B cell (primary cell): ENCODE data around the gene ZNF557. TPM values are rescaled to one million over a fixed set of nuclear protein-coding genes. Genes with fewer than 3 reads are reported as not detected.

Source experiments
- ATAC-seq: fragments of 200-7000 bp; cut with Tn5 transposase; one replicate; pipeline ENCODE4 v1.10.0; 2021; ENCODE audit warnings: low read depth, mild to moderate bottlenecking, moderate number of reproducible peaks, moderate library complexity
- CTCF ChIA-PET: fragments of 350-600 bp; sonication (Branson Sonifier 250); formaldehyde crosslinking; loops from one replicate; lab custom pipeline; 2021; ENCODE audit warnings: antibody characterized with exemption, inconsistent platforms; lab: Charles Lee
- POLR2A ChIA-PET: fragments of 350-600 bp; sonication (Branson Sonifier 250); formaldehyde crosslinking; loops from one replicate; lab custom pipeline; 2021; ENCODE audit warnings: antibody characterized with exemption; lab: Charles Lee
- DNase-seq: peaks from one replicate; pipeline ENCODE4 v3.0.0; 2013
- H2AFZ ChIP-seq: 2 replicates; pipeline ENCODE4 v1.6.1; 2012; ENCODE audit warnings: mild to moderate bottlenecking, low read depth, low read length; ENCODE audit not compliant: insufficient read depth, poor library complexity, severe bottlenecking
- H3K27ac ChIP-seq, 2 donors: 1 replicate in 1 of 2; 2 replicates in 1 of 2; pipeline ENCODE4 v1.5.1; 2012 to 2013; ENCODE audit warnings: low read length in 2 of 2, mild to moderate bottlenecking in 2 of 2, moderate library complexity in 1 of 2
- H3K27me3 ChIP-seq, 4 experiments: fragments of 200-600 bp in 1 of 4; sonication (generic) in 1 of 4; replicated peaks in 1 of 4; 1 replicate in 2 of 4; 2 replicates in 2 of 4; pipeline versions ENCODE4 v1.6.1 to v1.7.0; 2013 to 2016; ENCODE audit warnings: low read length in 3 of 4, mild to moderate bottlenecking in 2 of 4, mixed read lengths in 1 of 4, moderate library complexity in 1 of 4; ENCODE audit not compliant: insufficient read depth in 4 of 4, control insufficient read depth in 3 of 4; ENCODE audit errors: control extremely low read depth in 1 of 4
- H3K36me3 ChIP-seq, 2 experiments: replicated peaks in 1 of 2; 1 replicate in 1 of 2; 2 replicates in 1 of 2; pipeline versions ENCODE4 v1.6.1 to v1.7.1; 2013; ENCODE audit warnings: low read length in 1 of 2; ENCODE audit not compliant: insufficient read depth in 2 of 2, control insufficient read depth in 1 of 2; ENCODE audit errors: control extremely low read depth in 1 of 2, extremely low read depth in 1 of 2
- H3K4me1 ChIP-seq, 2 donors: fragments of 200-600 bp in 1 of 2; sonication (generic) in 1 of 2; 1 replicate in 1 of 2; 2 replicates in 1 of 2; pipeline versions ENCODE4 v1.5.1 to v1.6.1; 2013 to 2017; ENCODE audit warnings: low read length in 2 of 2; ENCODE audit not compliant: control insufficient read depth in 2 of 2, insufficient read depth in 2 of 2
- H3K4me2 ChIP-seq: replicated peaks from 2 replicates; pipeline ENCODE3; 2012; ENCODE audit warnings: mild to moderate bottlenecking, low read depth, low read length; ENCODE audit not compliant: poor library complexity, severe bottlenecking
- H3K4me3 ChIP-seq, 5 experiments: fragments of 200-600 bp in 1 of 5; sonication (generic) in 1 of 5; 1 replicate in 3 of 5; 2 replicates in 2 of 5; pipeline versions ENCODE4 v1.5.1 to v1.7.0; 2011 to 2016; ENCODE audit warnings: low read length in 4 of 5, mild to moderate bottlenecking in 4 of 5, low read depth in 2 of 5, control low read depth in 1 of 5, moderate library complexity in 1 of 5; ENCODE audit not compliant: insufficient read depth in 1 of 5; ENCODE audit errors: control extremely low read depth in 1 of 5, extremely low read depth in 1 of 5
- H3K79me2 ChIP-seq: fragments of 200-600 bp; sonication (generic); one replicate; pipeline ENCODE4 v1.6.0; 2016; ENCODE audit warnings: low read length; ENCODE audit not compliant: control insufficient read depth, insufficient read depth
- H3K9ac ChIP-seq: fragments of 200-600 bp; sonication (generic); 2 replicates; pipeline ENCODE4 v1.6.1; 2017; ENCODE audit warnings: mild to moderate bottlenecking, low read length, moderate library complexity
- H3K9me3 ChIP-seq, 3 donors: one replicate each; pipeline versions ENCODE4 v1.6.1 to v1.7.1; 2013; ENCODE audit warnings: low read length in 2 of 3; ENCODE audit not compliant: control insufficient read depth in 2 of 3, insufficient read depth in 1 of 3; ENCODE audit errors: control extremely low read depth in 1 of 3
- H4K20me1 ChIP-seq: 2 replicates; pipeline ENCODE4 v1.6.0; 2012; ENCODE audit warnings: mild to moderate bottlenecking, low read length; ENCODE audit not compliant: insufficient read depth, control insufficient read depth, poor library complexity, severe bottlenecking
- H3K27ac Mint-ChIP-seq: one replicate; pipeline ENCODE4 v1.8.0; 2021; ENCODE audit warnings: mixed read lengths
- H3K27me3 Mint-ChIP-seq: one replicate; pipeline ENCODE4 v1.8.0; 2021; ENCODE audit warnings: mixed read lengths
- H3K4me1 Mint-ChIP-seq: one replicate; pipeline ENCODE4 v1.8.0; 2021; ENCODE audit warnings: mixed read lengths
- H3K4me3 Mint-ChIP-seq: one replicate; pipeline ENCODE4 v1.8.0; 2021; ENCODE audit warnings: mixed read lengths
- H3K9me3 Mint-ChIP-seq: one replicate; pipeline ENCODE4 v1.8.0; 2022; ENCODE audit warnings: mixed read lengths; ENCODE audit not compliant: insufficient read depth
- EZH2 ChIP-seq: IDR thresholded peaks from 2 replicates; pipeline ENCODE4 v1.6.1; 2012; ENCODE audit warnings: borderline replicate concordance, low read depth, mild to moderate bottlenecking, moderate library complexity, low read length; ENCODE audit not compliant: insufficient read depth, poor library complexity, severe bottlenecking
- WGBS: methylation state at CpG from one replicate; pipeline ENCODE4 v1.1.5; 2013; ENCODE audit warnings: missing lambda C conversion rate; ENCODE audit not compliant: insufficient coverage; 5-methylcytosine and 5-hydroxymethylcytosine counted together
- intact Hi-C: fragments of 100-400 bp; cut with micrococcal nuclease; formaldehyde crosslinking; loops from one replicate; pipeline ENCODE4 v1.10.0; 2022
- polyA plus RNA-seq: library from polyadenylated mRNA; depleted of rRNA; stranded (reverse); fragments of >200 nt; gene quantifications from 2 replicates; pipeline ENCODE4 v1.2.3, GENCODE V29; 2012
- total RNA-seq, 2 donors: library from RNA; stranded (reverse); fragments of 120-200 nt in 1 of 2; gene quantifications; 1 replicate in 1 of 2; 2 replicates in 1 of 2; pipeline versions ENCODE4 v1.2.3 to v1.2.4, GENCODE V29; 2013 to 2022
- TF ChIP-seq, protein P1 (sequence below): fragments of 200-600 bp; IDR thresholded peaks from one replicate; pipeline ENCODE4 v1.8.0; 2022; ENCODE audit warnings: antibody characterized with exemption, mild to moderate bottlenecking

The ZNF557 gene
- total and polyA plus RNA-seq, 2 donors (not counting 1 experiment from before 2014, with no cell fraction given) = 1.5 to 26.8 TPM

DNA sequence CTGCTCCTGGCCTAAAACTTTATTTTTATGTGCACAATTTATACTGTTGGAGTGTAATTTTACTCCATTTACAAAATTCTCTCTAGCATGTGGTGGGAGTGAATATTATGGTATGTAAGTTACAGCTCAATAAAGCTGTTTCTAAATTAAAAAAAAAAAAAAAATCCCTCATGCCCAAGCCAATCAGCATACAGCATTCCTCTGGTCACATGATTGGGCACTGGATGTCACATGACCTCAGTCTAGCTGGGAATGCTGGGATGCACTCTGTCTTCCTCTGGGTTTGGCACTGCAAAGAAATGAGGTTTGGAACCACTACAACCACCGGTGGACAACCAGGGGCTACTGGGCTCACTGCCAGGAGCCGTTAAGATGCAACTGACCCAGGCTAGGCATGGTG, 67.6 kb downstream of the ZNF557 start:
- H3K4me1 ChIP-seq = no peaks in the 10 kb centered on the region
- POLR2A ChIA-PET = no interaction called here
- Mint-ChIP-seq H3K9me3 (peaks cover 3% of the 10 kb centered on the region), H3K4me1 (no peaks in the 10 kb centered on the region), H3K27ac (no peak overlapping the region), H3K27me3 (peaks cover 3% of the 10 kb centered on the region), H3K4me3 (no peak overlapping the region)
- no peaks in the 10 kb centered on the region for H3K79me2 ChIP-seq
- H3K9me3 ChIP-seq = peaks cover 0 to 9% (median 0%) of the 10 kb centered on the region in 3 donors
- H4K20me1 ChIP-seq = no peaks in the 10 kb centered on the region
- CTCF ChIA-PET = no interaction called here
- TF ChIP-seq, protein P1, sequence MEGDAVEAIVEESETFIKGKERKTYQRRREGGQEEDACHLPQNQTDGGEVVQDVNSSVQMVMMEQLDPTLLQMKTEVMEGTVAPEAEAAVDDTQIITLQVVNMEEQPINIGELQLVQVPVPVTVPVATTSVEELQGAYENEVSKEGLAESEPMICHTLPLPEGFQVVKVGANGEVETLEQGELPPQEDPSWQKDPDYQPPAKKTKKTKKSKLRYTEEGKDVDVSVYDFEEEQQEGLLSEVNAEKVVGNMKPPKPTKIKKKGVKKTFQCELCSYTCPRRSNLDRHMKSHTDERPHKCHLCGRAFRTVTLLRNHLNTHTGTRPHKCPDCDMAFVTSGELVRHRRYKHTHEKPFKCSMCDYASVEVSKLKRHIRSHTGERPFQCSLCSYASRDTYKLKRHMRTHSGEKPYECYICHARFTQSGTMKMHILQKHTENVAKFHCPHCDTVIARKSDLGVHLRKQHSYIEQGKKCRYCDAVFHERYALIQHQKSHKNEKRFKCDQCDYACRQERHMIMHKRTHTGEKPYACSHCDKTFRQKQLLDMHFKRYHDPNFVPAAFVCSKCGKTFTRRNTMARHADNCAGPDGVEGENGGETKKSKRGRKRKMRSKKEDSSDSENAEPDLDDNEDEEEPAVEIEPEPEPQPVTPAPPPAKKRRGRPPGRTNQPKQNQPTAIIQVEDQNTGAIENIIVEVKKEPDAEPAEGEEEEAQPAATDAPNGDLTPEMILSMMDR = no peak
- no peak for TF ChIP-seq EZH2
- no peak overlapping the region for H2AFZ ChIP-seq
- H3K9ac ChIP-seq = no peak overlapping the region
- ATAC-seq (no peak), DNase-seq (no peak)
- WGBS = 100% methylated on average over 1 of the region's 2 CpGs
- H3K27me3 ChIP-seq = peaks cover 0 to 2% (median 0%) of the 10 kb centered on the region in 4 experiments
- H3K4me3 ChIP-seq = no peak overlapping the region
- H3K27ac ChIP-seq = no peak overlapping the region
- intact Hi-C loops = no loop called here
- peaks cover 0 to 2% of the 10 kb centered on the region in 2 experiments for H3K36me3 ChIP-seq
- no peak overlapping the region for H3K4me2 ChIP-seq

Other genes starting within 250 kb of the ZNF557 start
- 0.24 TPM in 1 of 2 replicates, not detected in the other for gene ADGRE1, start 182.1 kb upstream of the ZNF557 start, total RNA-seq
- 0.21 and 0.33 TPM in 2 replicates for gene ADGRE1, start 182.1 kb upstream of the ZNF557 start, polyA plus RNA-seq
- not detected in 2 replicates for gene MBD3L2B, start 48.3 kb upstream of the ZNF557 start, total RNA-seq
- not detected in 2 replicates for gene MBD3L2B, start 48.3 kb upstream of the ZNF557 start, polyA plus RNA-seq
- gene MBD3L5, start 39.1 kb upstream of the ZNF557 start, total RNA-seq = not detected in 2 replicates
- gene MBD3L5, start 39.1 kb upstream of the ZNF557 start, polyA plus RNA-seq = not detected in 2 replicates
- gene MBD3L4, start 29.5 kb upstream of the ZNF557 start, total RNA-seq = not detected in 2 replicates
- not detected in 2 replicates for gene MBD3L4, start 29.5 kb upstream of the ZNF557 start, polyA plus RNA-seq
- not detected in 2 replicates for gene MBD3L2, start 20.4 kb upstream of the ZNF557 start, total RNA-seq
- not detected in 2 replicates for gene MBD3L2, start 20.4 kb upstream of the ZNF557 start, polyA plus RNA-seq
- gene MBD3L3, start 11.0 kb upstream of the ZNF557 start, total RNA-seq = not detected in 2 replicates
- gene MBD3L3, start 11.0 kb upstream of the ZNF557 start, polyA plus RNA-seq = not detected in 2 replicates
- 6.3 and 8.8 TPM in 2 replicates for gene INSR, start 224.7 kb downstream of the ZNF557 start, total RNA-seq
- 1.4 and 2.4 TPM in 2 replicates for gene INSR, start 224.7 kb downstream of the ZNF557 start, polyA plus RNA-seq